Measurements from ENCODE around the gene SEPTIN1. TPM values are rescaled to one million over a fixed set of nuclear protein-coding genes. Genes with fewer than 3 reads are reported as not detected.

Gene SEPTIN1
- total and polyA plus RNA-seq, 2 of the 13 experiments (the other 11 are each of a cell fraction or from before 2014, with no cell fraction given), result 0.18 to 0.67 TPM

- TF ChIP-seq RFX5 (IDR thresholded peaks at IDR 0.05; ENCODE audit: low read depth, low read length) (no peak), DDIT3 (CRISPR knock-in tag; IDR thresholded peaks at IDR 0.05) (no peak), ZNF296 (CRISPR knock-in tag; conservative IDR thresholded peaks at IDR 0.05) (no peak), ARID4A (CRISPR knock-in tag; IDR thresholded peaks at IDR 0.05; ENCODE audit: borderline replicate concordance) (peak; percentile 61), ZNF614 (CRISPR knock-in tag; IDR thresholded peaks at IDR 0.05; ENCODE audit: borderline replicate concordance) (peak; percentile 92), ZNF547 (CRISPR knock-in tag; IDR thresholded peaks at IDR 0.05) (no peak), ISL2 (CRISPR knock-in tag; IDR thresholded peaks at IDR 0.05) (peak; percentile 65; the same call in 1 of the 2 replicates), ZNF232 (CRISPR knock-in tag; IDR thresholded peaks at IDR 0.05; ENCODE audit: borderline replicate concordance) (no peak; the same call in 1 of the 2 replicates), SP140L (CRISPR knock-in tag; IDR thresholded peaks at IDR 0.05; ENCODE audit: borderline replicate concordance) (no peak), IKZF1 (IDR thresholded peaks at IDR 0.05) (no peak), ZBTB34 (CRISPR knock-in tag; IDR thresholded peaks at IDR 0.05) (no peak), ZNF784 (CRISPR knock-in tag; IDR thresholded peaks at IDR 0.05; ENCODE audit: borderline replicate concordance) (no peak), RBM22 (optimal IDR thresholded peaks at IDR 0.05; ENCODE audit: low read length) (no peak), KDM5A (IDR thresholded peaks at IDR 0.05; ENCODE audit: borderline replicate concordance, low read length) (no peak), ZNF776 (CRISPR knock-in tag; IDR thresholded peaks at IDR 0.05) (no peak), NFAT5 (CRISPR knock-in tag; IDR thresholded peaks at IDR 0.05) (no peak)
Measured at GRCh38 chr16:30401768-30402425, 19.5 kb upstream of the SEPTIN1 start (continued).
